Body of pancreas (tissue), 4 donors: ENCODE data around the gene MC2R.

Experiments used
- POLR2A ChIP-seq, 3 donors: fragments of 450-650 bp; IDR thresholded peaks; one replicate each; pipeline ENCODE4 v1.6.1; 2016; ENCODE audit warnings: antibody characterized with exemption in 3 of 3, mild to moderate bottlenecking in 2 of 3
- TF ChIP-seq, protein P1 (sequence below), 7 experiments: fragments of 450-650 bp in 4 of 7; fragments of 200-600 bp in 3 of 7; sonication (generic) in 3 of 7; IDR thresholded peaks; one replicate each; pipeline ENCODE4 v1.5.1; 2016 to 2019; ENCODE audit warnings: antibody characterized with exemption in 7 of 7

DNA sequence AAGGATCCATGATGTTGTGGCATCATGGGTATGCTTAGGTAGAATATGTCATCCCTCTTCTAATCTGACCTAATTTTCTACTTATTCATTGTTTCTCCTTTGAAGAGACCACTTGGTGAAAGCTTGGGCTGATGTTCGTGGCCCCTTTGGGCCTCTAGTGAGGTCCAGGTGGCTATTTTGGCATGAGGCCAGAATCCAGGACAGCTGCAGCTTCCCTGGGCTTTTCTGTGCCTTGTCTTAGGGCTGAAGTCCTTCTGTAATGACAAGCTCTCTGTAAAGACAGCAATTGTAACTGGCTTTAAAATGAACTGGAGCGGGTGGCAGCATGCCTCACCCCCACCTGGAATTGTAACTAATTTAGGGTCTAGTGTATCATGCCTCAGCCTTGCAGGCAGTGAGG, 15.6 kb upstream of the MC2R start:
- TF ChIP-seq, protein P1, sequence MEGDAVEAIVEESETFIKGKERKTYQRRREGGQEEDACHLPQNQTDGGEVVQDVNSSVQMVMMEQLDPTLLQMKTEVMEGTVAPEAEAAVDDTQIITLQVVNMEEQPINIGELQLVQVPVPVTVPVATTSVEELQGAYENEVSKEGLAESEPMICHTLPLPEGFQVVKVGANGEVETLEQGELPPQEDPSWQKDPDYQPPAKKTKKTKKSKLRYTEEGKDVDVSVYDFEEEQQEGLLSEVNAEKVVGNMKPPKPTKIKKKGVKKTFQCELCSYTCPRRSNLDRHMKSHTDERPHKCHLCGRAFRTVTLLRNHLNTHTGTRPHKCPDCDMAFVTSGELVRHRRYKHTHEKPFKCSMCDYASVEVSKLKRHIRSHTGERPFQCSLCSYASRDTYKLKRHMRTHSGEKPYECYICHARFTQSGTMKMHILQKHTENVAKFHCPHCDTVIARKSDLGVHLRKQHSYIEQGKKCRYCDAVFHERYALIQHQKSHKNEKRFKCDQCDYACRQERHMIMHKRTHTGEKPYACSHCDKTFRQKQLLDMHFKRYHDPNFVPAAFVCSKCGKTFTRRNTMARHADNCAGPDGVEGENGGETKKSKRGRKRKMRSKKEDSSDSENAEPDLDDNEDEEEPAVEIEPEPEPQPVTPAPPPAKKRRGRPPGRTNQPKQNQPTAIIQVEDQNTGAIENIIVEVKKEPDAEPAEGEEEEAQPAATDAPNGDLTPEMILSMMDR (IDR thresholded peaks at IDR 0.05), result no peak
- TF ChIP-seq POLR2A (IDR thresholded peaks at IDR 0.05), result no peak
